Myocyte (in vitro differentiated cells): ENCODE measurements around the gene MAPRE3. TPM values are rescaled to one million over a fixed set of nuclear protein-coding genes. Genes with fewer than 3 reads are reported as not detected.
"Not testable (repeated sequence)": the region's sequence is repeated elsewhere in the genome, so short reads cannot be mapped to it uniquely, and the experiment has no call there.

ENCODE experiments used
- DNase-seq: peaks from one replicate; pipeline ENCODE4 v3.0.0-alpha.2; 2012; ENCODE audit warnings: low read depth
- polyA plus RNA-seq: library from polyadenylated mRNA; unstranded; fragments of >200 nt; gene quantifications from one replicate; pipeline ENCODE4 v1.2.1, GENCODE V29; 2012; ENCODE audit warnings: missing spikeins
- total RNA-seq: library from RNA; depleted of rRNA; stranded (reverse); fragments of >200 nt; gene quantifications from 2 replicates; pipeline ENCODE4 v1.2.3, GENCODE V29; 2014

Gene MAPRE3
- total RNA-seq: 59.8 and 68.3 TPM in 2 replicates
- 203 TPM for polyA plus RNA-seq

DNA sequence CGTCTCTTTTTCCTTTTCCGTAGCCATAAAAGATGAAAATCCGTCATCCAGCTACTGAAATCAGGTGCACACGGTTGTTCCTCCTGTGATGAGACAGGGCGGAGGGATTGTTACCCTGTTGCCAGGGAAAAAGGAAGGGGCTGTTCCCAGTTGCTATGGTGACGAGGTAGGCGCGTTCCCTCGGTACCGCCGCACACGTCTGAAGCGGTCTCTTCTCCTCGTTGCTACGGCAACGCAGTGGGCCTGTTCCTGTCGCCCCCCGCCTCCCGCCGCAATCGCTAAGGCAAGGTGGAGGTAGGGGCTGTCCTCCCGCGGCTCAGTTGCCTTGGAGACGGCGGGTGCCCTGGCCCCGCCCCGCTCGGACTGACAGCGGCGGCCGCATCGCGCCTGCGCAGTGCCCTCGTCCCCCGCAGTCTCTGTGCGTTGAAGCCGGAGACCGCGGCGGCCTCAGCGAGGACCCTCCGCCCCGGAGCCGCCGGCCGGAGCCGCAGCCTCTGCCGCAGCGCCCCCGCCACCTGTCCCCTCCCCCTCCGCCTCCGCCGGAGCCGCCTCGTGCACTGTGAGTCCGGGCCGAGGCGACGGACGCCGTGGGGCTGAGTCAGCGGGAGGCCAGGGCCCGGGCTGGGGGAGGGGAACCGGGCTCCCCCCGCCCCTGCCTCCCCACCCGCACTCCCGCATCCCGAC, at the start of gene MAPRE3:
TSS of gene MAPRE3 (plus strand) at position 394 of the 684 bp plus-strand sequence. CDS start 51,582 bp downstream, outside the sequence.
- DNase-seq: peak; percentile 75

DNA sequence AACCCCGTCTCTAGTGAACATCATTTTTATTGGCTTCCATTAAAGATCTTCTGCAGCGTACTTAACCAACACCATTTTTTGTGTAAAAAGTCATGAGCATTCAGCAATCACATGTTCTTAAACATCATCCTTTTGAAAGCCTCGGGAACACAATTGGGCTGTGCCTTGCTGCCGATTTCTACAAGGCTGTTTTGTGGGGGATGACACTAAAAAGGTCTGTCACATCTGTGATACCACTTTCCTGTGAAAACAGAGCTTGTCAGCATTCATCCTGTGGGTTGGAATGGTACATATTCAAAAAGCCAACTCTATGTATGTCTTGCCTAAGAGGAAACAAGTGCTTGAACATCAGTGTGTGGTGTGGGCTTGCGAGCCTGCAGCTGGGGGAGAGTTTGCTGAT, 49.1 kb upstream of the MAPRE3 start:
- DNase-seq: no peak

DNA sequence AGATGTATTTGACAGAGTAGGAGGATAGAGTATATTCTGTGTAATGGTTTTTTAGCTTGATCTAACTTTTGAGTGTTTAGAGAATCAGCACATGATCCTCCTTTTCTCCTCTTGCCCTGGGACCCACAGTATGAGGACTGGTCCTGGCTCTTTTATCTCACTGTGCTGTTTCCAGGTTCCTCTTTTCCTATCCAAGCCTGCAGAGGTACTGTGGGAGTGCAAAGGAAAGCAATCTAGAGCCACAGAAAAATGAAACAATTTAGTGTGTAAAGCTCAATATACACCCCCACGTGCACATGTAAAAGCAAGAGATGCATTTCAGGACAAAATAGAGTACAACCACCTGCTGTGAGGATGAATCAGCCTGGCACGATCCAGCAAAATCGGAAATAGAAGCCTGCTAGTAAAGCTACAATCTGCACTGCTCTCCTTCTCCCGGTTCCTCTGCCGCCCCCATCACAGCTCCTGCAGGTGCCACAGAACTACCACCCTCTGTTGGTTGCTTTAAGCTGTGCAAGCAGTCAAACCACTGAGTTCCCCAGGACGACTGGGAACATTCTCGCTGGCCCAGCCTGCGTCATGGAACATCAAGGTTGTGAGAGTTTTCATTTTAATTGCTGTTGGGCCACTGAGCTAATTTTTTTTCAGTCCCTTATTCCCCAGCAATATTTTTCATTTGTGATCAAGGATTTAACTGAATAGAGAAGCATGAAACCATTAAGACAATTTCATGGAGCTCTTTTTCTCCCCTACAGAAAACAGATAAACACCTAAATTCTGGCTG, 47.8 kb upstream of the MAPRE3 start:
- peak; percentile 60 for DNase-seq

DNA sequence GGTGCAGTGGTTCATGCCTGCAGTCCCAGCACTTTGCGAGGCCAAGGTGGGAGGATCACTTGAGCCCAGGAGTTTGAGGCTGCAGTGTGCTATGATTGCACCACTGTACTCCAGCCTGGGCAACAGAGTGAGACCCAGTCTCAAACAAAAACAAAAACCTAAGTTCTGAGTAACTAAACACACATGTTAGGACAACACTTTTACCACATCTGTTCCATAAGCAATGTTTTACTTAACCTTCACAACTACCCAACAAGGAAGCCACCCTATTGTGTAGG, 47.3 kb upstream of the MAPRE3 start:
- DNase-seq: not testable (repeated sequence)

DNA sequence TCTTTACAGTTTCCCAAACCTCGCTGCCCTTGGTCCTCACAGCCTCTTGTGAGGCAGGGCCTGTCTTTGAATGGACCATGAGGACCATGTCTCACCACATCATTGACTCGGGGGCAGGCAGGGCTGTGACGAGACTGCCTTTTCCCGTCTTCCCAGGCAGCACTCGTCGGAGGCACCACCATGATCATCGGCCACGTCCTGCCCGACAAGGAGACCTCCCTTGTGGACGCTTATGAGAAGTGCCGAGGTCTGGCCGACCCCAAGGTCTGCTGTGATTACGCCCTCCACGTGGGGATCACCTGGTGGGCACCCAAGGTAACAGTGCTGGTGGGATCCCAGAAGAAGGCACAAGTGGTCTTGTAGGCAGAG, 45.7 kb upstream of the MAPRE3 start:
- no peak for DNase-seq

DNA sequence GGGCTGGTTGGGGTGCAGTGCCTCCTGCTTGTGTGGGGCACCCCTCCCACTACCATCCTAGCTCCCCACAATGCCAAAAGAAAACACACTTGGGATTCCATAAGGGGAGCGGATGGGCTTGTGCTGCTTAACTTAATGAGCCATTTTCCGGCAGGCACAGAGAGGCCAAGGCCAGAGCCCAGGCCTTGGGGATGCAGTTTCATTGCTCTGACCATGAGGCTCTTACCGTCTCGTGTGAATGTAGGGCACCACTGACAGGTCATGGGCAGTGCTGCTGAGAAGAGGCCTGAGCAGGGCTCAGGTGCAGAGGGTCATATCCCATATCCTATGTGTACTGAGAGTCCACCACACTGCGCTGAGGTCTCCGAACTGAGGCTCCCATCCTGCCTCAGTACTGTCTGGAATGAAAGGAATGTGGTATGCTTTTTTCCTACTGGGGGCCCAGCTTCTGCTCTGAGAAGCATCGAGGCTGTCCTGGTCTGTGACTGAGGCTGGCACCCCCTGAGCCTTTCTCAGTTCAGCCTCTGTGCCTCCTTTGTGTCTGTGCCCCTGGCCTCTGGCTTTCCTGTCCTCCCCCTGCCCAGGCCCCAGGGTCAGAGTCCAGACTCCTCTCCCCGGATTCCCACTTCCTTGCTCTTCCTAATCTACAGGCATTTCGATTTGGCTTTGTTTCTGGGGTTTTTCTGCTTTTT, 45.2 kb upstream of the MAPRE3 start:
- no peak for DNase-seq

DNA sequence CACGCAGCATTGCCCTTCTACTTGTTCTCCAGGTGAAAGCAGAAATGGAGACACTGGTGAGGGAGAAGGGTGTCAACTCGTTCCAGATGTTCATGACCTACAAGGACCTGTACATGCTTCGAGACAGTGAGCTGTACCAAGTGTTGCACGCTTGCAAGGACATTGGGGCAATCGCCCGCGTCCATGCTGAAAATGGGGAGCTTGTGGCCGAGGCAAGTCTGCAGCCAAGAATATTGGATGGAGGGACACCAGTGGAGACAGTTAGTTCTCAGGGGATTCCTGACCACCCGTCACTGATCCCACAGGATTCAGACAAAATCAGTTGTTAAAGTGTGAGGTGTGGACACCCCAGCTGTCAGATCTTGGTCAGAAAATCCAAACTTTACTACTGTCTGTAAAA, 43.2 kb upstream of the MAPRE3 start:
- DNase-seq: no peak

DNA sequence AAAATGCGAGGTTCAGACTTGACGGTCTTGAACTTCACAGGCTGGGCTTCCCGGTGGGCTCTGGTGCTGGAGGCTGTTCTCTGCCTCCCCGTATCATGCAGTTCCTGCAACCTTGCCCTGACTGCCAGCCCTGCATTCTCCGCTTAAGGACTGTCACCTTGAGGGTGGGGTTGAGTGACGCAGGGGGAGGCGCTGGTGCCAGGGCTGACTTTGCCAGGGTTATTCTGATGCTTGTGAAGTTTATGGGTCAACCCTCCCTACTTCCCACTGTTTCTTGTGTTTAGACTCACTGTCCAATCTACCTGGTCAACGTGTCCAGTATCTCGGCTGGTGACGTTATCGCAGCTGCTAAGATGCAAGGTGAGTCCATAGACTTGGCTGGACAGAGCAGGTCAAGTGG, 37.5 kb upstream of the MAPRE3 start:
- DNase-seq: no peak

DNA sequence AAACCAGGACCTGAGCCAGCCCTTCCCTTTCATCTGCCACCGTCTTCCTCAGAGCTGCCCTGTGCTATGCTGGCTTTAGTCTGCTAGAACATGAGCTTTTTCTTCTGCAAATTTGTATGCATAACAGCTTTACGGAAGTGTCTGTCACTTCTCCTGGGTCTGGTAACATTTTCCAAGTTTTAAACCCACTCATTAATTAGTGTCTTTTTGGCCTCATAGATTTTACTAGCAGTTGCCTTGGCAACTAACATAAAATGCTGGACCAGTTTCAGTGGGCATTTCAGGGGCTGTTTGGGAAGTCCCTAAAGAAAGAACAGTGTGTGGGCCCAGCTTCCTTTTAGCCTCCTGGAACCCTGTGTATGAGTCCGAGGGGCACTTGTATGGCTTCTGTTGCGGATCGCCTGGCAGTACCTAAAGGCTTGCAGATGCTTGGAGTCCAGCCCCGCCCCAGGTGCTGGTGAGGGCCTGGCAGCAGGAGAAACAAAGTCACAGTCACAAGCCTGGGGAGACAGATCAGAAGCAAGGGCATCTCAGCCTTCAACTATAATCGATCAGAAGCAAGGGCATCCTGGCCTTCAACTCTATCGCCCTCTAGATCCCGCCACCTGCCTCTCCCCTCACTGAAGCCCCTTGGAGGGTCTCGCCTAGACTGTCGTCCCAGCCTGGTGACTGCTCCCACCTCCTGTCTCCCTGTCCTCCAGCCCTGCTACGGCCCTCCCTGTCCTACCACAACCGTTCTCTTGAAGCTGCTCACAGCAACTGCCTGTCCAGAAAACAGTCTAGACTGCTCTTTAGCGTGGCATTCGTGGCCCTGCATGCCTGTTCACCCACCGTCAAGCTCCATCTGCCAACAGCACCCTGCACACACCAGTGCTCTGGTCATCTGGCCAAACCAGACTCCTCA, 36.8 kb upstream of the MAPRE3 start:
- no peak for DNase-seq

DNA sequence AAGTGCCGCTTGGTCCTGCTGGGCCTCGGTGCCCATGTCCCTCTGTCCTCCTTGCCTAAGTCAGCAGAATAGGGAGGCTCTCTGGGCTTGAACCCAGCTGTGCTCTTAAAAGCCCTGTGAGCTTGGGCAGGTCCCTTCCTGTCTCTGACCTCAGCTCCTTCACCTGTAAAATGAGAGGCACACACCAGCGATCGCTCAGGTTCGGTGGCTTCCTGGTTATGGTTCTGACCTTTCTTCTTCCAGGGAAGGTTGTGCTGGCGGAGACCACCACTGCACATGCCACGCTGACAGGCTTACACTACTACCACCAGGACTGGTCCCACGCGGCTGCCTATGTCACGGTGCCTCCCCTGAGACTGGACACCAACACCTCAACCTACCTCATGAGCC, 36.1 kb upstream of the MAPRE3 start:
- no peak for DNase-seq

DNA sequence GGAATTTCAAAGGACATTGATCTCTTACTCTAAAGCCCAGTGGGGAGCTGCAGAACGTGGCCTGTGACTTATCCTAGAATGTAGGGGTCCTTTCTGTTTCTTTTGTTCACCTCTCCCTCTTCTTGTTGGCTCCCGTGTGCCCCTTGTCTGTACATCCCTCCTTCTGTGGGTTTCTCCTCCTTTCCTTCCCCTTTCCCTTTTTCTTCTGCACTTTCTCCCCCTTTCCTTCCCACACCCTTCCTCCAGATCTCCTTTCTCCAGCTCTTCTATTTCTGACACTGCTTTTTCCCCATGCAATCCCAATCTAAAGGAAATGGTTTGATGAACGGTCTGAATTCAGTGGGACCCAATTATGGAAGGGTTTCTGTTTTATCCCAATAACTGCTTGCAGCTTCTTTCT, 35.5 kb upstream of the MAPRE3 start:
- DNase-seq: no peak

DNA sequence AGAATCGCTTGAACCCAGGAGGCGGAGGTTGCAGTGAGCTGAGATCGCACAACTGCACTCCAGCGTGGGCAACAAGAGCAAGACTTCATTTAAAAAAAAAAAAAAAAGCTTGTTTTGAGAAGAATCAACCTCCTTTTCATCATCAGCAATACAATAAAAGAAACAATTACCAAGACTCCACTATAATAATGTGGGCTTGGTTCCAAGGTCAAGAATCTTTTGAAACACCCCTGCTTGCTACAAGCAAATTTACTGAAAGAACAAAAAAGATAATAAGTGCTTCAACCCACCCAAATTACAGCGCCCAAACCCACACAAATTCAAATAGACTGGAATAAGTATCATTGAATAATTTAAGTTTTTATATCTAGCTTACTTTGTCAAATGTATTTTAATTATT, 33.6 kb upstream of the MAPRE3 start:
- no peak for DNase-seq

DNA sequence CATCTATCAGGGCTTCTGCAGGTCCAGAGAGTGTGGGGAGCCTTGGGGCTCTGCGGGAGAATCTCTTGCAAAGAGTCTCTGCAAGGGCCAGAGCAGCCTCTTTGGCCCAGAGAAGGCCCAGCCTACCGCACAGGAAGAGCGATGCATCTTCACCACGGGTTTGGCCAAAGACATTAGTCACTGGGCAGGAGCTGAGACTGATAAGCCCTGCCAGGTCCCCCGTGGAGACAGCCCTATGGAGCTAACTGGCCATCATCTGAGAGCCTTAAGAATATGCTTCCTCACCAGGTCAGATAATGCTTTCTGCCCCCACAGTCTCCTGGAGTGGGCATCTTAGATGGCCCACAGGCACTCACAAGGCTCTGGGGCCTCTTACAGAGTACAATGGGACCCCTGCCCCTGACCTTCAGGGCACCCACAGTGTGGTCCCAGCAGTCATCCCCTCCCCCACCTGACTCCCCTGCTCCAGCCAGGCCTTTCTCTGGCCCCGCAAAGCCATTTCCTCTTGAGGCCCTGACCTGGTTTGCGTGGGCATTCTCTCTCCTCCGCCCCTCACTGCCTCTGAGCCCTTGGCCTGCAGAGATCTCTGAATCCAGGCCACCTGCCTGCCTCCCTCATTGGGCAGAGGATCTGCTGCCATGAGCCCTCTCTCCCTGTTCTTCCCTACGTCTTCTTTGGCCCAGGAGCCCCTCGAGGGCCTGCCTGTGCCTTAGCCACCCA, 31.9 kb upstream of the MAPRE3 start:
- DNase-seq: no peak

DNA sequence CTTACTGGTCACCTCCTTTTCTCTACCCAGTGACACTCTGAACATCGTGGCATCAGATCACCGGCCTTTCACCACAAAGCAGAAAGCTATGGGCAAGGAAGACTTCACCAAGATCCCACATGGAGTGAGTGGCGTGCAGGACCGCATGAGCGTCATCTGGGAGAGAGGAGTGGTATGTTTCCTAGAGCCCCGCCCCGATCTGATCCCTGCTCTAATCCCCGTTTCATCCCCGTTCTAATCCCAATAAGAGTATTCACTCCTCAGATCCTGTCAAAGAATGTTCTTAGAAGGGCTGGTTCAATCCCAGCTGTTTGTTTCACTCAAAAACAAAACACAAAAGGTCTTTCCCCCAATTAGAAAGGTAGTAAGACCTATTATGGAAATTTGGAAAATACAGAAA, 30.4 kb upstream of the MAPRE3 start:
- no peak for DNase-seq

DNA sequence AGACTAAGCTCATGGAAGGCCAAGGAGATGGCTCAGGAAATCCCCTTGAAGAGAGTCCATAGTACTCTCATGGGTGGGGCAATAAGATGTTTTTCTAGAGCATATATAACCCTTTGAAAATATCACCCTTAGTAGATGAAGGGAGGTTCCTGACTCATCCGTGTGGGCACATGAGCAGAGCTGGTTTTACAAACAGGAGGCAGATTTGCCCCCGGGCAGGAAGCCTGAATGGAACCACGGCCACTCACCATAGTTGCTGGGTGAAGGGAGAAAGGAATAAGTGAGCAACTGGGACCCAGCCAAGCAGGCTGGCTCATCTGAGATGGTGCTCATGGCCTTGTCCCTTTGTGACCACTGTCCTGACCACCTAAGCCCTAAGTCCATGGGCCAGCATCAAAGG, 29.0 kb upstream of the MAPRE3 start:
- no peak for DNase-seq

DNA sequence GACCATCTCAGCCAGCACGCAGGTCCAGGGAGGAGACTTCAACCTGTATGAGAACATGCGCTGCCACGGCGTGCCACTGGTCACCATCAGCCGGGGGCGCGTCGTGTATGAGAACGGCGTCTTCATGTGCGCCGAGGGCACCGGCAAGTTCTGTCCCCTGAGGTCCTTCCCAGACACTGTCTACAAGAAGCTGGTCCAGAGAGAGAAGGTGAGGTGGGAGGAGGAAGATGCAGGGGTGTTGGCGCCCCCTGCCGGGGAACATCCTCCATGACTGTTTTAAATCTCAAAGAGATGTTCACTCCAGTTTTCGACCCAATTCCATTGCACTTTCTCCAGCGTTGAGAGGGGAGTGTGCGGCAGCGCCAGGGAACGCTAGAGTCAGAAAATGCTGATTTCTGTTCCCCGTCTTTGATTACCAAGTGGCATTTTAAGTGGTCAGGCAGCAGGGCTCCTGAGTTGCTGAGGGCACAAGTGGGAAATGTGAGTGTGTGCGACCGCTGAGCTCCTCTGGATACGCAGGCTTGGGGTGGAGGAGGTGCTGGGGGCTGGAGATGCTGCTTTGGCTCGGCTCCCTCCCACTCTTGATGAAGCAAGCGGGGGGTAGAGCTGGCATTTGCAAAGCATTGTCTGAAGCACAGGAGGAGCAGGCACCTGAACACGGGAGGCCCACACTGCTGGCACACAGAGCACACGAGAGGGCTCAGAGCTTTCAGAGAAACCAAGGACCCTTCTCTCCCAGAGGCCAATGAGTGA, 27.7 kb upstream of the MAPRE3 start:
- DNase-seq: peak; percentile 49

DNA sequence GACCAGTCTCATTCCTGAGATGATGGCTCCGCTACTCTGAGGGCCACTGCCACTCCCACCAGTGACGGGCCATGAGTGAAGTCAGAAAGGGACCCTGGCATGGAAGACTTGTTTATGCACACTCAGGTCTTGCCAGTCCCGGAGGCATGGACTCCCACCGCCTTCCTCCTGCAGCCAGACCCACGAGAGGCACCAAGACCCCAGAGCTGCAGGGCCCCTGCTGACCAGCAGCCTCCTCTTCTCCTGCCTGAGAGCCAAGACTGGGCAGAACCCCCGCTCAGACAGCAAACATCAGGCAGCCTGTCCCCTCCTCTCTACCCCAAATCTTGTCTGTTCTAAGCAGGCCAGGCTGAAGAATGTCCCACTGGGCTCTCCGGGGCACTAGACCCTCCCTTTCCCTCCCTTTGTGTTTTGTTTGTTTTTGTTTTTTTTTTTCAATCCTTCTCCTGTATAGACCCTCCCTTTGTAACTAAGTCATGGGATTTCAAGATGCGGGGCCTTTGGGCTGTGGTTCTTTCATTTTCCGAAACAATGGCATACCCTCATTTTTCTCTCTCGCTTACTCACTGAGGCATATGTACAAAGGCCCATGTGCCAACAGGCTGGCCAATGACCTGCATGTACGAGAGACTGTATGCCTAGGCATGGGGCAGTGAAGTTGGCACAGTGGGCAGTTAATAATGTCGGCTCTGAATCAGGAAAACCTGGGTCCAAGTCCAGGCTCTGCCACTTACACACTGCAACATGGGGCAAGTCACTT, 24.3 kb upstream of the MAPRE3 start:
- no peak for DNase-seq

DNA sequence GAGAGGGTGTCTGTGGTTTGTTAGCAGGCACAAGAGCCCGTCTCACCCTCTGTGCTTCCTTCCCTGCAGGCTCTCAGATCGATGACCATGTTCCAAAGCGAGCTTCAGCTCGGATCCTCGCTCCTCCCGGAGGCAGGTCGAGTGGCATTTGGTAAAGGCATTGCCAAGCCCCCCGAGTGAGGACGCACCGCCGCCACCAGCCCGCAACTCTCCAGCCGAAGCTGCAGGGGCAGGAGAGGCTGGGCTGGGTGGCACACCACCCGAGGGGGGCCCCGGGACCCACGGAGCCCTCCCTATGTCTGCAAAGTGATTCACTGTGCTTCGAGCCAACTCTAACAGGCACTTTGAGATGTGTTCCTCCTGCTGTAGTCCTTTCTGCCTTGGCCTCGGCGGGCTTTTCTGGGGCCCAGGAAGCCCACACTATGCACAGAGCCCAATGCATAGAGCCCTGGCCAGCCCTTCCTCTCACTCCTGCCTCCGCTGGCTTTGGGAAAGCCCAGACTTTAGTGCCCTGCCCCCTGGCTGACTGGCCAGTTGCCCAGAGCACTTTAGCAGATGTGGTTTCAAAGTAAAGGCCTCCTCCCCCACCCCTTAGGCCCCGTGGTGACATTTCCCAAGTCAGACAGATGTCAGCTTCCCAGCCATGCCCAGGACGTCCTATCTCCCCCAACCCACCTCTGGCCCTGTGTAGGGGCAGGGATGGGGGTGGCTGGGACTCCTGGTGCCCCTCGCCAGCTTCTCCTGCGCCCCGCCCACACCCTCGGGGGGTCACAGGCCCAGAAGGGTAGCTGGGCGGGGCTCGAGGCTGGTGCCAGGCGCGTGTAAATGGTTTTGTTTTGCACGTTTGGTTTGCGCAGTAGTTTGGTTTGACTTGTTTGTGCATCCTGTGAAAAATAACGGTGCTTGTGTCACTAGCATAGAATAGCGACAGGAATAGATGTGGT, 23.3 kb upstream of the MAPRE3 start:
- DNase-seq: peak; percentile 79
